Measurements from ENCODE around the gene EXT2. TPM values are rescaled to one million over a fixed set of nuclear protein-coding genes. Genes with fewer than 3 reads are reported as not detected.

EXT2 gene
- total and polyA plus RNA-seq, 2 of the 13 experiments (the other 11 are each of a cell fraction or from before 2014, with no cell fraction given), result 61.5 to 68.7 TPM

DNA sequence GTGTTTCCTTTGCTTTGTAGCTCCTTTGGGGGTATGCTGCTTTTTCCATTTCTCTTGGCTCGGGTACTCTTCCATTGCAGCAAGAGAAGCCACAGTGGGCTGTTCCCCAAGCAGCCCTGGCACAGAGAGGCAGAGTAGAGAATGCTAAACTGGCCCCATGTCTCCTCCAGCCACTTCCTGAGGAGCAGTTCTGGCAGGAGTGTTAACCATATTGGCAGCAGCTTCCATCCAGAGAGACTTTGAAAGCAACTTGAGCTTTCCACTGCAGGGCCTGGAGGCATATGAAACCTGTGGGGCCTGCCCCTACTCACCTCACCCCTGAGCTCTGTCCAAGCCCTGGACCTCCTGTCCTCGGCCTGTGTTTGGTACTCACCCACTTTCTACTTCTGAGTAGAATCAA is 152.6 kb downstream of the EXT2 start:
- 86% methylated on average over 2 of the region's 2 CpGs for WGBS (ENCODE audit: low lambda C conversion rate)
- Histone ChIP-seq H3K79me2 (ENCODE audit: insufficient read depth, low read length) (no peaks in the 10 kb centered on the region), H3K4me2 (ENCODE audit: low read depth, low read length) (no peak overlapping the region), H3K9ac (ENCODE audit: insufficient read depth, low read depth, low read length) (no peak overlapping the region), H4K20me1 (ENCODE audit: insufficient read depth, low read length) (no peaks in the 10 kb centered on the region), H2AFZ (ENCODE audit: low read length) (no peak overlapping the region), H3K4me3 (replicated peaks in 1 of 3; ENCODE audit: insufficient read depth in 1 of 3, low read depth in 2 of 3, low read length in 3 of 3) (no peak overlapping the region), H3K27ac (ENCODE audit: extremely low read length, insufficient read depth, low read length) (no peak overlapping the region), H3K9me3 (ENCODE audit: low read length) (no peaks in the 10 kb centered on the region), H3K27me3 (ENCODE audit: control insufficient read depth in 1 of 2, insufficient read depth in 2 of 2, low read length in 2 of 2) (no peaks in the 10 kb centered on the region), H3K4me1 (ENCODE audit: insufficient read depth, low read length) (peaks cover 15% of the 10 kb centered on the region), H3K36me3 (replicated peaks in 1 of 2; ENCODE audit: control insufficient read depth in 1 of 2, insufficient read depth in 2 of 2, low read length in 2 of 2) (no peaks in the 10 kb centered on the region)
- CTCF ChIA-PET (ENCODE audit: low intra/inter-chr PET ratio, low total read pairs), result no interaction called here
- FAIRE-seq (no peak), DNase-seq (ENCODE audit: low spot score) (no peak), ATAC-seq (no peak)
- POLR2A ChIA-PET, result no interaction called here
- intact Hi-C loops (cut with micrococcal nuclease; ENCODE audit: unreplicated experiment), result no loop called here
- no TSS peak for BruUV-seq (replicated peaks)
- TF ChIP-seq SETDB1 (CRISPR knock-in tag; IDR thresholded peaks at IDR 0.05; ENCODE audit: borderline replicate concordance) (no peak), NFAT5 (CRISPR knock-in tag; IDR thresholded peaks at IDR 0.05) (no peak), ZNF567 (CRISPR knock-in tag; IDR thresholded peaks at IDR 0.05; ENCODE audit: borderline replicate concordance) (no peak), CEBPB (IDR thresholded peaks at IDR 0.05; ENCODE audit: borderline replicate concordance, low read depth, low read length) (no peak), TCF12 (IDR thresholded peaks at IDR 0.05) (no peak), TCF12 (CRISPR knock-in tag; IDR thresholded peaks at IDR 0.05) (no peak), MATR3 (CRISPR knock-in tag; IDR thresholded peaks at IDR 0.05) (no peak), POLR2A (IDR thresholded peaks at IDR 0.05; ENCODE audit: insufficient read depth in 1 of 2, low read depth in 2 of 2, low read length in 2 of 2) (no peak), JUNB (CRISPR knock-in tag; IDR thresholded peaks at IDR 0.05; ENCODE audit: borderline replicate concordance) (no peak), ZNF207 (IDR thresholded peaks at IDR 0.05; ENCODE audit: borderline replicate concordance) (no peak)
- in situ Hi-C loops (cut with HindIII; ENCODE audit: extremely low pct_ligation_motif_present, low pct_unique_long_range_greater_than_20kb), result no loop called here
